HepG2 (cell line): Measurements from ENCODE around the gene RALY. TPM values are rescaled to one million over a fixed set of nuclear protein-coding genes. Genes with fewer than 3 reads are reported as not detected.

Source experiments
- AGO2 ChIP-seq: fragments of 200-400 bp; formaldehyde crosslinking; optimal IDR thresholded peaks from 2 replicates; pipeline ENCODE3; 2017; ENCODE audit warnings: mild to moderate bottlenecking, low read depth, low read length, moderate library complexity
- ATF6 ChIP-seq: sonication (generic); formaldehyde crosslinking; conservative IDR thresholded peaks from 2 replicates; pipeline ENCODE4 v1.4.0; 2020; ENCODE audit warnings: missing genetic modification reagents
- ATF7 ChIP-seq, 2 experiments: fragments of 450-650 bp in 1 of 2; sonication (generic) in 1 of 2; formaldehyde crosslinking in 1 of 2; IDR thresholded peaks; 2 replicates each; pipeline versions ENCODE4 v1.4.0 to v1.6.1; 2016 to 2020; ENCODE audit warnings: antibody characterized with exemption in 1 of 2, mild to moderate bottlenecking in 1 of 2, missing genetic modification reagents in 1 of 2
- CCDC6 ChIP-seq: sonication (generic); formaldehyde crosslinking; IDR thresholded peaks from 2 replicates; pipeline ENCODE4 v1.8.1; 2022; ENCODE audit warnings: mild to moderate bottlenecking, missing genetic modification reagents, moderate library complexity
- HNF4G ChIP-seq, 2 experiments: sonication (generic) in 1 of 2; formaldehyde crosslinking in 1 of 2; IDR thresholded peaks; 2 replicates each; pipeline versions ENCODE4 v1.4.0 to v1.6.1; 2011 to 2020; ENCODE audit warnings: borderline replicate concordance in 2 of 2, low read depth in 2 of 2, mild to moderate bottlenecking in 2 of 2, low read length in 1 of 2, missing genetic modification reagents in 1 of 2, moderate library complexity in 1 of 2
- NFIB ChIP-seq: sonication (generic); formaldehyde crosslinking; IDR thresholded peaks from 2 replicates; pipeline ENCODE4 v1.9.0; 2021; ENCODE audit warnings: missing genetic modification reagents, mild to moderate bottlenecking, borderline replicate concordance
- RBFOX2 ChIP-seq: fragments of 200-400 bp; formaldehyde crosslinking; IDR thresholded peaks from 2 replicates; pipeline ENCODE4 v1.6.1; 2017; ENCODE audit warnings: low read depth, mild to moderate bottlenecking, low read length
- SALL1 ChIP-seq: sonication (generic); formaldehyde crosslinking; IDR thresholded peaks from 2 replicates; pipeline ENCODE4 v1.8.0; 2022; ENCODE audit warnings: mild to moderate bottlenecking, missing genetic modification reagents
- SKIL ChIP-seq: sonication (generic); formaldehyde crosslinking; IDR thresholded peaks from 2 replicates; pipeline ENCODE4 v1.8.0; 2022; ENCODE audit warnings: missing genetic modification reagents, mild to moderate bottlenecking, moderate library complexity, borderline replicate concordance
- THAP7 ChIP-seq: sonication (generic); formaldehyde crosslinking; IDR thresholded peaks from 2 replicates; pipeline ENCODE4 v1.8.1; 2023; ENCODE audit warnings: mild to moderate bottlenecking, missing genetic modification reagents
- YEATS2 ChIP-seq: sonication (generic); formaldehyde crosslinking; IDR thresholded peaks from 2 replicates; pipeline ENCODE4 v1.4.0; 2020; ENCODE audit warnings: missing genetic modification reagents, borderline replicate concordance
- ZIK1 ChIP-seq: sonication (generic); formaldehyde crosslinking; IDR thresholded peaks from 2 replicates; pipeline ENCODE4 v1.5.0; 2020; ENCODE audit warnings: mild to moderate bottlenecking, low read depth, missing genetic modification reagents, borderline replicate concordance
- ZNF326 ChIP-seq: sonication (generic); formaldehyde crosslinking; IDR thresholded peaks from 2 replicates; pipeline ENCODE4 v1.4.0; 2020; ENCODE audit warnings: missing genetic modification reagents, borderline replicate concordance
- ZNF550 ChIP-seq: sonication (generic); formaldehyde crosslinking; IDR thresholded peaks from 2 replicates; pipeline ENCODE4 v1.4.0; 2020; ENCODE audit warnings: mild to moderate bottlenecking, missing genetic modification reagents, borderline replicate concordance
- ZNF687 ChIP-seq: sonication (generic); formaldehyde crosslinking; IDR thresholded peaks from 2 replicates; pipeline ENCODE4 v1.5.1; 2020; ENCODE audit warnings: mild to moderate bottlenecking, missing genetic modification reagents, moderate library complexity
- polyA plus RNA-seq, 8 experiments: library from polyadenylated mRNA; depleted of rRNA in 3 of 8; stranded (reverse) in 7 of 8; unstranded in 1 of 8; fragments of >200 nt; fragmentation: Illumina TruSeq in 4 of 8; extraction: Trizol in 4 of 8; gene quantifications; 2 replicates each; pipeline versions ENCODE4 v1.2.1 to v1.2.3, GENCODE V29; 2011 to 2016; ENCODE audit warnings: low read depth in 4 of 8, missing spikeins in 1 of 8, mixed read lengths in 1 of 8; ENCODE audit not compliant: insufficient read depth in 1 of 8
- total RNA-seq, 5 experiments: library from RNA; depleted of rRNA; stranded (reverse); fragments of >200 nt; fragmentation: Illumina TruSeq; extraction: Trizol; gene quantifications; 2 replicates each; pipeline ENCODE4 v1.2.3, GENCODE V29; 2016; ENCODE audit warnings: low read depth in 1 of 5
- TF ChIP-seq, protein P1 (sequence below): sonication (generic); formaldehyde crosslinking; IDR thresholded peaks from 2 replicates; pipeline ENCODE4 v1.4.0; 2020; ENCODE audit warnings: mild to moderate bottlenecking, missing genetic modification reagents

RALY gene
- total and polyA plus RNA-seq, 2 of the 13 experiments (the other 11 are each of a cell fraction or from before 2014, with no cell fraction given) = 178 to 186 TPM

DNA sequence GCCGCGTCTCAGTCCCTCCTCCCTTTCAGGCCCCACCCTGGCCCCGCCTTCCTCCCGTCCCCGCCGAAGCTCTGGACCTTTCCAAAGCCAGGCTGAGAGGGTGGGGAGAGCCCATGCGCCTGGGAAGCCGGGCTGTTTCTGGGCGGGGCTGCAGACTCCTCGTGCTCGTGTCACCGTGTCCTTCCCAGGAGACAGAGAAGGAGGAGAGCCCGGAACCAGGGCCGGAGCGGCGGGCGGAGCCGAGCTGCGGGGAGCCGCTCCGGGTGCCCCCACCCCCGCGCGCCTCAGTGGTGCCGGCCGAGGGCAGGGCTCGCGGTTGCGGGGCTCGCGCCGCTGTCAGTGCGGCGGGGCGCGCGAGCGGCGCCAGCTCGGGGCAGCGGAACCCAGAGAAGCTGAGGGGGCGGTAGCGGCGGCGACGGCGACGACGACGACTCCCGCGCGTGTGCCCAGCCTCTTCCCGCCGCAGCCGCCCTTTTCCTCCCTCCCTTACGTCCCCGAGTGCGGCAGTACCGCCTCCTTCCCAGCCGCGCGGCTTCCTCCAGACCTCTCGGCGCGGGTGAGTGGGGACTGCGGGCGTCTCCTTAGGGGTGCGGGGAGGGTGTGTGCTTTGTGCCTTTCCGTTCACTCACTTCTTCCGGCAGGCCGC, at the start of gene RALY (continued):
- TF ChIP-seq THAP7 (CRISPR knock-in tag) (peak; percentile 84; the same call in 1 of the 2 replicates), NFIB (no peak), CCDC6 (CRISPR knock-in tag) (peak; percentile 95), ZNF326 (CRISPR knock-in tag) (no peak), HNF4G (IDR thresholded peaks at IDR 0.05; ENCODE audit: borderline replicate concordance, low read depth, low read length) (no peak; the same call in 1 of the 2 replicates), HNF4G (CRISPR knock-in tag; IDR thresholded peaks at IDR 0.05; ENCODE audit: borderline replicate concordance, low read depth) (peak; percentile 56; the same call in 1 of the 2 replicates), AGO2 (peak; percentile 95), SALL1 (peak; percentile 76), ATF7 (IDR thresholded peaks at IDR 0.05) (peak; percentile 80), ATF7 (CRISPR knock-in tag; IDR thresholded peaks at IDR 0.05) (peak; percentile 82; the same call in 1 of the 2 replicates), SKIL (CRISPR knock-in tag) (peak; percentile 60; the same call in 1 of the 2 replicates), ATF6 (0 out of 2 replicates have a peak, but pooled peaks have one; percentile 59), YEATS2 (peak; percentile 7; the same call in 1 of the 2 replicates), ZNF687 (CRISPR knock-in tag) (peak; percentile 76), RBFOX2 (peak; percentile 94), ZNF550 (CRISPR knock-in tag) (no peak), ZIK1 (peak; percentile 74)
- TF ChIP-seq, protein P1, sequence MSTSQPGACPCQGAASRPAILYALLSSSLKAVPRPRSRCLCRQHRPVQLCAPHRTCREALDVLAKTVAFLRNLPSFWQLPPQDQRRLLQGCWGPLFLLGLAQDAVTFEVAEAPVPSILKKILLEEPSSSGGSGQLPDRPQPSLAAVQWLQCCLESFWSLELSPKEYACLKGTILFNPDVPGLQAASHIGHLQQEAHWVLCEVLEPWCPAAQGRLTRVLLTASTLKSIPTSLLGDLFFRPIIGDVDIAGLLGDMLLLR (CRISPR knock-in tag) = peak; percentile 76; the same call in 1 of the 2 replicates
